ENCODE measurements around the gene ADAP1. TPM values are rescaled to one million over a fixed set of nuclear protein-coding genes. Genes with fewer than 3 reads are reported as not detected.

Gene ADAP1
- total RNA-seq, 2 donors from 2014 or later = 9.2 to 19.9 TPM

- Mint-ChIP-seq H3K36me3 (peaks cover 0 to 13% of the 10 kb centered on the region in 2 donors), H3K27ac (peak overlapping the region in 1 of 2 donors; percentile 1), H3K9me3 (no peaks in the 10 kb centered on the region)
- ATAC-seq = peak in 1 of 2 donors; percentile 9
- DNase-seq (ENCODE audit: low spot score in 2 of 2) = no peak
These were observed 86.9 kb downstream of the ADAP1 start for GRCh38 chr7:867406-868188.

- ATAC-seq (no peak), DNase-seq (ENCODE audit: low spot score in 2 of 2) (no peak)
- peak overlapping the region in 1 of 2 donors; percentile 92 for H3K27ac Mint-ChIP-seq
- H3K36me3 Mint-ChIP-seq = peaks cover 0 to 13% of the 10 kb centered on the region in 2 donors
- H3K9me3 Mint-ChIP-seq = no peaks in the 10 kb centered on the region
These were observed 87.5 kb downstream of the ADAP1 start for GRCh38 chr7:867001-867405.

GRCh38 chr7:865921-866320, 88.6 kb downstream of the ADAP1 start:
- Mint-ChIP-seq H3K27ac (no peak overlapping the region), H3K9me3 (no peaks in the 10 kb centered on the region), H3K36me3 (peaks cover 0 to 14% of the 10 kb centered on the region in 2 donors)
- no peak for ATAC-seq
- DNase-seq (ENCODE audit: low spot score in 2 of 2) = no peak

- peaks cover 5 to 11% of the 10 kb centered on the region in 2 donors for H3K36me3 Mint-ChIP-seq
- ATAC-seq (no peak), DNase-seq (ENCODE audit: low spot score in 2 of 2) (no peak)
- no peak overlapping the region for H3K27ac Mint-ChIP-seq
- H3K9me3 Mint-ChIP-seq = no peaks in the 10 kb centered on the region
These were observed 91.4 kb downstream of the ADAP1 start for GRCh38 chr7:863106-863505.

GRCh38 chr7:862157-862556, 92.3 kb downstream of the ADAP1 start:
- Mint-ChIP-seq H3K27ac (peak overlapping the region in 1 of 2 donors; percentile 89), H3K36me3 (peaks cover 5 to 11% of the 10 kb centered on the region in 2 donors), H3K9me3 (no peaks in the 10 kb centered on the region)
- ATAC-seq = no peak
- no peak for DNase-seq (ENCODE audit: low spot score in 2 of 2)

GRCh38 chr7:861222-861621, 93.3 kb downstream of the ADAP1 start:
- Mint-ChIP-seq H3K27ac (peak overlapping the region in 1 of 2 donors; percentile 89), H3K36me3 (peaks cover 5 to 11% of the 10 kb centered on the region in 2 donors), H3K9me3 (no peaks in the 10 kb centered on the region)
- no peak for DNase-seq (ENCODE audit: low spot score in 2 of 2)
- ATAC-seq = no peak

- DNase-seq (ENCODE audit: low spot score in 2 of 2) = no peak
- peak overlapping the region; percentile 9 to 29 for H3K27ac Mint-ChIP-seq
- no peaks in the 10 kb centered on the region for H3K9me3 Mint-ChIP-seq
- peaks cover 5 to 11% of the 10 kb centered on the region in 2 donors for H3K36me3 Mint-ChIP-seq
- no peak for ATAC-seq
These were observed 94.3 kb downstream of the ADAP1 start for GRCh38 chr7:860149-860548.

- ATAC-seq = no peak
- peaks cover 5 to 11% of the 10 kb centered on the region in 2 donors for H3K36me3 Mint-ChIP-seq
These were observed 95.0 kb downstream of the ADAP1 start for GRCh38 chr7:859359-860030.

GRCh38 chr7:857661-858060, 96.8 kb downstream of the ADAP1 start:
- no peak for ATAC-seq
- H3K36me3 Mint-ChIP-seq = peaks cover 5 to 11% of the 10 kb centered on the region in 2 donors
- no peaks in the 10 kb centered on the region for H3K9me3 Mint-ChIP-seq
- no peak for DNase-seq (ENCODE audit: low spot score in 2 of 2)
- H3K27ac Mint-ChIP-seq = peak overlapping the region in 1 of 2 donors; percentile 50

More at GRCh38 chr7:859359-860030, 95.0 kb downstream of the ADAP1 start:
- Mint-ChIP-seq H3K27ac (peak overlapping the region; percentile 9 to 87), H3K9me3 (no peaks in the 10 kb centered on the region)
- no peak for DNase-seq (ENCODE audit: low spot score in 2 of 2)

GRCh38 chr7:856444-857095, 97.9 kb downstream of the ADAP1 start:
- Mint-ChIP-seq H3K9me3 (no peaks in the 10 kb centered on the region), H3K27ac (no peak overlapping the region), H3K36me3 (peaks cover 5 to 11% of the 10 kb centered on the region in 2 donors)
- DNase-seq (ENCODE audit: low spot score in 2 of 2) (no peak), ATAC-seq (no peak)

GRCh38 chr7:855686-856369, 98.7 kb downstream of the ADAP1 start:
- no peak for DNase-seq (ENCODE audit: low spot score in 2 of 2)
- peaks cover 0 to 11% of the 10 kb centered on the region in 2 donors for H3K36me3 Mint-ChIP-seq

GRCh38 chr7:854118-854775, 100.2 kb downstream of the ADAP1 start:
- Mint-ChIP-seq H3K9me3 (no peaks in the 10 kb centered on the region), H3K36me3 (peaks cover 4% of the 10 kb centered on the region in 2 donors), H3K27ac (no peak overlapping the region)
- DNase-seq (ENCODE audit: low spot score in 2 of 2) (no peak), ATAC-seq (no peak)

More at GRCh38 chr7:855686-856369, 98.7 kb downstream of the ADAP1 start:
- no peaks in the 10 kb centered on the region for H3K9me3 Mint-ChIP-seq
- H3K27ac Mint-ChIP-seq = no peak overlapping the region
- no peak for ATAC-seq

GRCh38 chr7:853366-854117, 100.9 kb downstream of the ADAP1 start:
- Mint-ChIP-seq H3K9me3 (no peaks in the 10 kb centered on the region), H3K27ac (no peak overlapping the region), H3K36me3 (peaks cover 7% of the 10 kb centered on the region in 2 donors)
- DNase-seq (ENCODE audit: low spot score in 2 of 2) (no peak), ATAC-seq (no peak)

- H3K27ac Mint-ChIP-seq = no peak overlapping the region
- H3K36me3 Mint-ChIP-seq = peaks cover 7 to 14% of the 10 kb centered on the region in 2 donors
- no peaks in the 10 kb centered on the region for H3K9me3 Mint-ChIP-seq
- DNase-seq (ENCODE audit: low spot score in 2 of 2) (no peak), ATAC-seq (no peak)
These were observed 103.3 kb downstream of the ADAP1 start for GRCh38 chr7:851204-851603.

- no peak overlapping the region for H3K27ac Mint-ChIP-seq
- ATAC-seq (no peak), DNase-seq (ENCODE audit: low spot score in 2 of 2) (no peak)
- H3K36me3 Mint-ChIP-seq = peaks cover 7 to 14% of the 10 kb centered on the region in 2 donors
- no peaks in the 10 kb centered on the region for H3K9me3 Mint-ChIP-seq
These were observed 104.7 kb downstream of the ADAP1 start for GRCh38 chr7:849781-850180.

Data from activated naive CD4-positive, alpha-beta T cell treated with anti-CD3 and anti-CD28 coated beads, Interleukin-2, amount 50 U/mL, for 72 hours (primary cell).